Ishikawa (cell line): Measurements from ENCODE around the gene CROCC.

Source experiments
- CEBPB ChIP-seq: IDR thresholded peaks from 2 replicates; pipeline ENCODE4 v1.6.1; 2012
- EGR1 ChIP-seq: IDR thresholded peaks from 2 replicates; pipeline ENCODE4 v1.6.1; 2012
- MAX ChIP-seq: IDR thresholded peaks from 2 replicates; pipeline ENCODE4 v1.6.1; 2012
- NFIC ChIP-seq: IDR thresholded peaks from 2 replicates; pipeline ENCODE4 v1.6.1; 2012
- RAD21 ChIP-seq: IDR thresholded peaks from 2 replicates; pipeline ENCODE4 v1.6.1; 2012; ENCODE audit warnings: low read depth
- REST ChIP-seq: IDR thresholded peaks from 2 replicates; pipeline ENCODE4 v1.6.1; 2012; ENCODE audit warnings: low read depth, mild to moderate bottlenecking
- TAF1 ChIP-seq: IDR thresholded peaks from 2 replicates; pipeline ENCODE4 v1.6.1; 2012; ENCODE audit warnings: low read depth, mild to moderate bottlenecking
- TEAD4 ChIP-seq: IDR thresholded peaks from 2 replicates; pipeline ENCODE4 v1.6.1; 2012

- TF ChIP-seq EGR1 (no peak), TEAD4 (no peak), RAD21 (no peak), NFIC (no peak), MAX (no peak), TAF1 (no peak), CEBPB (no peak), REST (no peak)
These were observed 6.2 kb downstream of the CROCC start for GRCh38 chr1:16927711-16928485.
